ENCODE measurements around the gene MSL3.

Gene MSL3, protein sequence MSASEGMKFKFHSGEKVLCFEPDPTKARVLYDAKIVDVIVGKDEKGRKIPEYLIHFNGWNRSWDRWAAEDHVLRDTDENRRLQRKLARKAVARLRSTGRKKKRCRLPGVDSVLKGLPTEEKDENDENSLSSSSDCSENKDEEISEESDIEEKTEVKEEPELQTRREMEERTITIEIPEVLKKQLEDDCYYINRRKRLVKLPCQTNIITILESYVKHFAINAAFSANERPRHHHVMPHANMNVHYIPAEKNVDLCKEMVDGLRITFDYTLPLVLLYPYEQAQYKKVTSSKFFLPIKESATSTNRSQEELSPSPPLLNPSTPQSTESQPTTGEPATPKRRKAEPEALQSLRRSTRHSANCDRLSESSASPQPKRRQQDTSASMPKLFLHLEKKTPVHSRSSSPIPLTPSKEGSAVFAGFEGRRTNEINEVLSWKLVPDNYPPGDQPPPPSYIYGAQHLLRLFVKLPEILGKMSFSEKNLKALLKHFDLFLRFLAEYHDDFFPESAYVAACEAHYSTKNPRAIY

GRCh38 chrX:11757719-11758399, at the start of gene MSL3:
TSS of gene MSL3 (plus strand) at chrX:11758237. CDS start at chrX:11758264, 27 bp downstream.
- peak in 1 of 2 donors; percentile 64 for DNase-seq (ENCODE audit: low read depth in 2 of 2)

- DNase-seq (ENCODE audit: low read depth in 2 of 2) = no peak
These were observed 35.7 kb upstream of the MSL3 start for GRCh38 chrX:11722304-11722703.

- DNase-seq (ENCODE audit: low read depth in 2 of 2) = no peak
These were observed 33.7 kb upstream of the MSL3 start for GRCh38 chrX:11724122-11725017.

DNA sequence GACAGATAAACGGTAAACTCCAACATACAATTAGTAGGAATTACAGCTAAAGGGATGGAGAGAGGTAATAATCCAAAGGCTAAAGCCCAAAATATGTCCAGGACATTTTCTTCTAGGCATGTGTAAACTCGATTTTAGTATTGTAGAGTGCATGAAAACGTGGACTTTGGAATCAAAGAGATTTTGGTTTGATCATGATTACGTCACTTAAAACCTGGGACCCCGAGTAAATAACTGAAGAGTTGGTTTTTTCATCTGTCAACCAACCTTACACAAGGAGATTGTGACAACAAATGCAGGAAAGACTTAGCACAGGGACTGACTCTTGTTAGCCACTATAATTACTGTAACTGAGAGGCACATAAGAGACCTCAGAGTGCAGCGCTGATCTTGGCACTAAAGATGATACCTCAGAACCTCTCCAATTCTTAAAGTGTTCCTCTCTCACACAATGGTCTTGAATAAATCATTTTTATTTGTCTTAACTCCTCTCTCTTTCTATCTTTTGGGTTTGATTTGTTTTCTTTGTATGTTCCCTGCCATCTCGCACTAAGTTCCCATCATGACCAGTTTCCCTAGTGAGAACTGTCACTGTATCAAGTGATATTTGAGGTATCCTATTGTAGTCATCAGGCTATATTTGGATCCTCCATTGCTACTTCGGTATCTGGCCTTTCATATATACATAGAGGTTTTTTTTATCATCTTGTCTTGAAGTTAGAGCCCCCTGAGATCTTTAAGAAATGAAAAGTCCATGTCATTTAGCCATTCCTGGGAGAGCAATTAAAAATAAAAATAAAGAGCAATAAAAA, 32.2 kb upstream of the MSL3 start:
- no peak for DNase-seq (ENCODE audit: low read depth in 2 of 2)

DNA sequence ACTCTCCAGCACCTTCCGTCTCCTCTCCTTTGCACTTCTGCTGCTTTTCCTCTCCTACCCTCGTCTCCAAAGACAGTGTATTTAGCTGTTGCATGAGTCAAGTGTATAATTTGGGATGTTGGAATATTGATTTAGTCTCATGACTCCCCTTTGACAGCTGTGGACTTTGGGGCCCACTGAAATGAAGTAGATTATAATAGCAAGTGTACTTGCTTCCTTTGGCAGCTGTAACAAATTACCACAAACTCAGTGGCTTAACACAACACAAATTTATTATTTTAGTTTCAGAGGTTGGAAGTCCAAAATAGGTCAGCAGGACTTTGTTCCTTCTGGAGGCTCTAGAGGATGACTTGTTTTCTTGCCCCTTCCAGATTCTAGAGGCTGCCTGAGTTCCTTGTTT, 29.5 kb upstream of the MSL3 start:
- DNase-seq (ENCODE audit: low read depth in 2 of 2) = no peak

- DNase-seq (ENCODE audit: low read depth in 2 of 2) = no peak
These were observed 24.4 kb upstream of the MSL3 start for GRCh38 chrX:11733614-11734013.

- no peak for DNase-seq (ENCODE audit: low read depth in 2 of 2)
These were observed 18.3 kb upstream of the MSL3 start for GRCh38 chrX:11739776-11740175.

DNA sequence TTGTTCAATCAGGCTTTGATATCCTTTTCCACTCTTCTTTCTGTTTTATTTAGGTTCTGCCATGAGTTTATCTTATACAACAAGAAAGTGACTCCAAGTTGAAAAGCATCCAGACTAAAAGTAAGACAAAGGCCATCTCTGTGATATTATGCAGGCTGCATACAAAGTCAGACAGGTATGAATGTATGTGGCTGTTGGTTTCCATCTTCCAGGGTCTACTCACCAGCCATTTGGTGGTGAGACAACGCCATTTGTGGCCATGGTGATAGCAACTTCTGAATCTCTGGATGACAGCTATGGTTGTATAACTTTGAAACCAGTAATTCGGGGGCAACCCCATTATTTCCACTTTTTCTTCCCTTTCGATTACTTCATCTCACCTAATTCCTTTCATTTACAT, 17.2 kb upstream of the MSL3 start:
- DNase-seq (ENCODE audit: low read depth in 2 of 2) = no peak

DNA sequence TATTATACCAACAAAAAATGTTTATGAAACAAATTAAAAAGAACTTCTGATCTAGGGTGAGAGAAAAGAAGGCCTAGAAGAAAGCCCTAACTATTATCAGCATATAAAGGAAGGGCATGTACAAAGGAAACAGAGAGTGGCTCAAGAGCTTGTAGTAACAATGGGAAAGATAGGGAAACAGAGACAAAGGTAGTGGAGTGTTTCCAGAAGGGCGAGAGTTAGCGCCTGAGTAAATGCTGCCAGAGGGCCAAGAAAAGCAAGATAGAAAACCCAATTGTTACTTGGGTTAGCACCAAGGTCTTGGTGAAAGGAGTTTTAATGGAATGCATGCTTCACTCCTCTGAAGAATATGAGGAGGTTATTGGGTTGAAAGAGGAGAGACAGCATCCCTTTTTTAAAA, 16.5 kb upstream of the MSL3 start:
- DNase-seq (ENCODE audit: low read depth in 2 of 2) = no peak

DNA sequence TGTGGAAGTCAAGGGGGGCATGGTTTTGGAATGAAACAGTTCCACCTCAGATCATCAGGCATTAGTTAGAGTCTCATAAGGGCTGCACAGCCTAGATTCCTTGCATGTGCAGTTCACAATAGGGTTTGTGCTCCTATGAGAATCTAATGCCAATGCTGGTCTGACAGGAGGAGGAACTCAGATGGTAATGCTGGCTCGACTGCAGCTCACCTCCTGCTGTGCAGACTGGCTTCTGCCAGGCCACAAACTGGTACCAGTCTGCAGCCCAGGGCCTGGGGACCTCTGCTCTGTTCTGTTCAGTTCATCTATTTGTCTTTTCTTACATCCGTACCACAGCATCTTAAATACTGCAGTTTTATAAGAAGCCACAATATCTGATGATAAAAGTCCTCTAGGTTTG, 12.2 kb upstream of the MSL3 start:
- DNase-seq (ENCODE audit: low read depth in 2 of 2) = no peak

DNA sequence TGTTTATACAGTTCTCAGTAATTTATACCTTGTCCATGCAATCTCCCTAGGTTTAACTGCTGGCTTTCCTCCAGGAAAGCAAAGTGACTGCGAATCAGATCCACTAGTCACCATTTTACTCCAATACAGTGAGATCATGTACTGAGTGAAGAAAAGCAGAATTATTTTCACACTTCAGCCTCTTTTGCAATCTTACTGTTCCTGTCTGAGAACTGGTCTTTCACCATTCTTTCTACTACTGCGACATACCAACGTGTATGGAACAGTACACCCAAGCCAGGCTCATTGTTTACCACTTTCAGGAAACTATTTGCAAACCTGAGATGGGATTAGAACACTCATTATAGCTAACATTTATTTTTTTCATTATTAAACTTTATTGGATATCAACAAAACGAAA, 8.0 kb upstream of the MSL3 start:
- no peak for DNase-seq (ENCODE audit: low read depth in 2 of 2)

- no peak for DNase-seq (ENCODE audit: low read depth in 2 of 2)
These were observed 7.3 kb upstream of the MSL3 start for GRCh38 chrX:11750694-11751093.

DNA sequence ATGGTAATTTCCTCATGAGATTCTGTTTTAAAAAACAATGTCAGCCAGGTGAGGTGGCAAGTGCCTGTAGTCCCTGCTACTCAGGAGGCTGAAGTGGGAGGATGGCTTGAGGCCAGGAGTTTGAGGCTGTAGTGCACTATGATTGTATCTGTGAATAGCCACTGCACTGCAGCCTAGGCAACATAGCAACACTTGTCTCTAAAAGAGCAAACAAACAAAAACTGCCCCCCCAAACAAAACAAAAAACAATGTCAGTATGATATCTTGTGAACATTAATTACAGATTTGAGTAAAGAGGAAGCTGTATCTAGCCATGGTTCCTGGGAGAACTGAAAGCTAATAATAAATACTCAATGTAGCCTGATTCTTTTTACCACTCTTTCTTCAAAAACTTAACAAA, 6.8 kb upstream of the MSL3 start:
- no peak for DNase-seq (ENCODE audit: low read depth in 2 of 2)

- no peak for DNase-seq (ENCODE audit: low read depth in 2 of 2)
These were observed 4.4 kb upstream of the MSL3 start for GRCh38 chrX:11753668-11754067.

DNA sequence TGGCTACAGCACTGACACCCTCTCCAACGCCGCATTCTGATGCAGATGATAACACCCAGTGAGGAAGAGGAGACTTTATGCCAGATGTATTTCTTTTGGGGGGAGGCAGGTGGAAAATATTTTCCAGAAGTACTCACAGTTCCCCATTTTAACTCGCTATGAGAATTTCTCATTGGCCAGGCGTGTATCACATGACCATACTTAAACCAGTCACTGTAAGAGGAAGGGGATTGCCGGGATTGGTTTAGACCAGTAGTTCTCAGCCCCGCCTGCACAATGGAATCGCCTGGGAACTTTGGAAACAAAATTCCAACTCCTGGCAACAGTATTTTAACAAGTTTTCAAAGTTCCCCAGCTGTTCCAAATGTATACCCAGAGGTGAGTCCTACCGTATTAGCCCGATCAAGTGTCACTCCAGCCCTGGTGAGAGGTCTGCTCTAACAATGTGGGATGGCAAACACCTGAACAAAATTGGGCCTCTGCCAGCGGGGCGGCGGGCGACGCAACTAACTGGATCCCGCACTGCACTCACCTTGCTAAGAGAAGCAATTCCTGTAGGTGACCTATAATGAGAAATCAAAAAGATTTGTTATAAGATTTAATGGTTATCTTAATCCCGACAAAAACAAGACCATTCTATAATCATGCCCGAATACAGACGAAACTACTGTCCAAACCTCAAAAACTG, 2.9 kb upstream of the MSL3 start:
- DNase-seq (ENCODE audit: low read depth in 2 of 2) = no peak

DNA sequence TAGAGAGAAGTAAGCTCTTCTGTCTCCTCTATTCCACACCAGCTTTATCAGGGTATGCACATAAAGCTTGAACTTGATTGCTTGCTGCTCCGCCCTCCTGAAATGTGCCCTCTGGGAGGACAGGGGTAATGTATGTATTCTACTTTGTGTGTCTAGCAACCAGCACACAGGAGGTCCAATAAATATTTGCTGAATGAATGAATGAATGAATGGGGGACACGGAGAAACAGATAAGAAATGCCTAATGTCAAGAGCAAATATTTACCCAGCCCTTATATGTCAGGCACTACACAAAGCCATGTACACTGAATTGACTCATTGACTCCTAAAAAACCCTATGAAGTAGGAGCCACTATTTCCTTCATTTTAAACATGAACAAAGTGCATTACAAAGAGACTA, 2.3 kb upstream of the MSL3 start:
- no peak for DNase-seq (ENCODE audit: low read depth in 2 of 2)

- no peak for DNase-seq (ENCODE audit: low read depth in 2 of 2)
These were observed 1.4 kb upstream of the MSL3 start for GRCh38 chrX:11756354-11757318.

DNA sequence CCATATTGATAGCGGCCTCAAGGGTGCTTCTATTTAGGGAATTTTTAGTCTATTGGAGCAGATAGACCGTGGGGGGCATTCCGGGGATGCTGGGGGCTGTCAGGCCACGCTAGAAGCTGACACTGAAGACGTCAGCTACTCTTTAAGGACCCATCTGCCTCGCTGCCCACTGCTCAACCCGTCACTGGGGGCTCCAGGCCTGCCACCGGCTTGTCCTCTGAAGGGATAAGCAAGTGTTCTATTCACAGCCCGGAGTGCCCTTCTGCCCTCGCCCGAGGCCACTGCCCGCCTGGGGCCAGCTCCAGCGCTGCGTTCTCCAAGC, 679 bp upstream of the MSL3 start:
- DNase-seq (ENCODE audit: low read depth in 2 of 2) = no peak

DNA sequence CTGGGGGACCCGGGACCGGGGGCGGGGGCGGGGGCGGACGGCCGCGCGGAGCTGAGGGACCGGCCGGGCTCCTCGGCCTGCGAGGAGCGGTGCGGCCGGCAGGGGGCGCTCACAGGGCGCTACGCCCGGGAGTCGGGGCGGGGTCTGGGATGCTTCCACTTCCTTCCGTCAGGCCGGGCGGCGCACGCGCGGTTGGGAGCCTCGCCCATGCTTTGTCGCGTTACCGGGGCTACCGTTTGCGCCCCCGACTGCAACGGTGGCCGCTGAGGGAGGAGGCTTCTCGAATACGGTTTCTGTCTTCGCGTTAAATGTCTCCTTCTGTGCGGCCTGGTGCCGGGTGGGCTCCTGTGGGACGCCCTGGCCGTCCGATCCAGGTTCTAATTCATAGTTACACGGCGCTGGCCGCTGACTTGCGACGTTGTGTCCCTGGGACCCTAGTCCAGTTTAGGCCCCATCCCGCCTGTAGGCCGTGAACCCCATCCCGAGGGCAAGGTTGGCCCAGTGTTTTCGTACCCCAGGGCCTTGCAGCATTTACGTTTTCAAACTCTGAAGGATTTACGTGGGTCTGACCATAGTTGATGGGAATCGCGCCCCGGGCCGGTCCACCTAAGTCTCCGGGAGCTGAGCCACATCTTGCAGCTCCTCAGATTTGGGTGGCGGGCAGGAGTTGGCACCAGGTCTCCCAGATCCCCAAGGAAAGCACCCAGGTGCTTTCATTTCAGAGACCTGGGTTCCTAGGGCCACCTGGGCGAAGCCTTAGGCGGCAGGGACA, 549 bp downstream of the MSL3 start:
- DNase-seq (ENCODE audit: low read depth in 2 of 2) = peak; percentile 77 to 84

Data from stimulated activated CD8-positive, alpha-beta memory T cell treated with anti-CD3 and anti-CD28 coated beads, Interleukin-7, amount 100 ng/mL, for 4 hours (primary cell).